ENCODE results near the gene NT5C1B.

Gene NT5C1B

GRCh38 chr2:18551169-18551568 lies 38.2 kb downstream of the NT5C1B start:
- H3K4me3 ChIP-seq (ENCODE audit: low read length) = no peak overlapping the region

GRCh38 chr2:18550433-18550832 lies 38.9 kb downstream of the NT5C1B start:
- no peak for TF ChIP-seq ZNF274 (IDR thresholded peaks at IDR 0.05; ENCODE audit: low read depth, low read length)
- H3K4me3 ChIP-seq (ENCODE audit: low read length) = no peak overlapping the region

More at GRCh38 chr2:18551169-18551568, 38.2 kb downstream of the NT5C1B start:
- no peak for TF ChIP-seq ZNF274 (IDR thresholded peaks at IDR 0.05; ENCODE audit: low read depth, low read length)

GRCh38 chr2:18549083-18549482 lies 40.3 kb downstream of the NT5C1B start:
- no peak overlapping the region for H3K4me3 ChIP-seq (ENCODE audit: low read length)
- TF ChIP-seq ZNF274 (IDR thresholded peaks at IDR 0.05; ENCODE audit: low read depth, low read length) = no peak

GRCh38 chr2:18548621-18549020 lies 40.7 kb downstream of the NT5C1B start:
- H3K4me3 ChIP-seq (ENCODE audit: low read length) = no peak overlapping the region
- TF ChIP-seq ZNF274 (IDR thresholded peaks at IDR 0.05; ENCODE audit: low read depth, low read length) = no peak

GRCh38 chr2:18546567-18546966 lies 42.8 kb downstream of the NT5C1B start:
- TF ChIP-seq ZNF274 (IDR thresholded peaks at IDR 0.05; ENCODE audit: low read depth, low read length) = no peak
- no peak overlapping the region for H3K4me3 ChIP-seq (ENCODE audit: low read length)

GRCh38 chr2:18545384-18545783 lies 44.0 kb downstream of the NT5C1B start:
- no peak overlapping the region for H3K4me3 ChIP-seq (ENCODE audit: low read length)
- TF ChIP-seq ZNF274 (IDR thresholded peaks at IDR 0.05; ENCODE audit: low read depth, low read length) = no peak

- no peak overlapping the region for H3K4me3 ChIP-seq (ENCODE audit: low read length)
- TF ChIP-seq ZNF274 (IDR thresholded peaks at IDR 0.05; ENCODE audit: low read depth, low read length) = no peak
These were observed 45.2 kb downstream of the NT5C1B start for GRCh38 chr2:18544171-18544570.

GRCh38 chr2:18540872-18541271 lies 48.5 kb downstream of the NT5C1B start:
- TF ChIP-seq ZNF274 (IDR thresholded peaks at IDR 0.05; ENCODE audit: low read depth, low read length) = no peak
- H3K4me3 ChIP-seq (ENCODE audit: low read length) = no peak overlapping the region

GRCh38 chr2:18536697-18537096 lies 52.7 kb downstream of the NT5C1B start:
- TF ChIP-seq ZNF274 (IDR thresholded peaks at IDR 0.05; ENCODE audit: low read depth, low read length) = no peak
- H3K4me3 ChIP-seq (ENCODE audit: low read length) = no peak overlapping the region

- TF ChIP-seq ZNF274 (IDR thresholded peaks at IDR 0.05; ENCODE audit: low read depth, low read length) = no peak
- no peak overlapping the region for H3K4me3 ChIP-seq (ENCODE audit: low read length)
These were observed 53.3 kb downstream of the NT5C1B start for GRCh38 chr2:18536100-18536499.

- no peak overlapping the region for H3K4me3 ChIP-seq (ENCODE audit: low read length)
- TF ChIP-seq ZNF274 (IDR thresholded peaks at IDR 0.05; ENCODE audit: low read depth, low read length) = no peak
These were observed 58.2 kb downstream of the NT5C1B start for GRCh38 chr2:18531194-18531593.

GRCh38 chr2:18527822-18528221 lies 61.5 kb downstream of the NT5C1B start:
- TF ChIP-seq ZNF274 (IDR thresholded peaks at IDR 0.05; ENCODE audit: low read depth, low read length) = no peak
- H3K4me3 ChIP-seq (ENCODE audit: low read length) = no peak overlapping the region

GRCh38 chr2:18527326-18527725 lies 62.0 kb downstream of the NT5C1B start:
- H3K4me3 ChIP-seq (ENCODE audit: low read length) = no peak overlapping the region
- no peak for TF ChIP-seq ZNF274 (IDR thresholded peaks at IDR 0.05; ENCODE audit: low read depth, low read length)

- H3K4me3 ChIP-seq (ENCODE audit: low read length) = no peak overlapping the region
- no peak for TF ChIP-seq ZNF274 (IDR thresholded peaks at IDR 0.05; ENCODE audit: low read depth, low read length)
These were observed 62.9 kb downstream of the NT5C1B start for GRCh38 chr2:18526429-18526828.

GRCh38 chr2:18525852-18526251 lies 63.5 kb downstream of the NT5C1B start:
- TF ChIP-seq ZNF274 (IDR thresholded peaks at IDR 0.05; ENCODE audit: low read depth, low read length) = no peak
- H3K4me3 ChIP-seq (ENCODE audit: low read length) = no peak overlapping the region

GRCh38 chr2:18525236-18525635 lies 64.1 kb downstream of the NT5C1B start:
- no peak for TF ChIP-seq ZNF274 (IDR thresholded peaks at IDR 0.05; ENCODE audit: low read depth, low read length)
- H3K4me3 ChIP-seq (ENCODE audit: low read length) = no peak overlapping the region

Data from GM08714 (cell line).